GM18861 (cell line): ENCODE data around the gene DEFB112.

Experiments
- ATAC-seq: cut with Tn5 transposase; IDR thresholded peaks from one replicate; pipeline ENCODE4 v1.9.1; 2021; ENCODE audit not compliant: unreplicated experiment

Gene DEFB112, protein sequence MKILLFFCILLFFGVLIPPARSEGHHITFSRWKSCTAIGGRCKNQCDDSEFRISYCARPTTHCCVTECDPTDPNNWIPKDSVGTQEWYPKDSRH

DNA sequence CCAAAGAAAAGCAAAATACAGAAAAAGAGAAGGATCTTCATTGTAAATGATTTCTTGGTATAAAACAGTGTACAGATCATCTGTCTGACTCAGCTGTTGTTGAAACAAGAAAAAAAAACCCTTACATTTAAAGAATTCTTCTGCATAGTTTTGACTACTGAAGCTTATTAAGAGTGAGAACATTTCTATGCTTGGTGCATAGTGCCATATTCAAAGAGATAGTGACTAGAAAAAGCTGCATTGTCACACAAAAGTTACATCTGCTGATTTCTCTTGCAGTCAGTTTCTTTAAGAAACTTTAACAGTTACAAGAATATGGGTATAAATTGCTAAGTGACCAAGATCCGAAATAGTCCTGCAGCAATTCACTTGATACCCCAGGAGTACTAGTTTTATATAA lies at the start of gene DEFB112:
Gene DEFB112 (minus strand): TSS at position 101 of the 400 bp plus-strand sequence. CDS start 60 bp downstream, at position 41.
- ATAC-seq: no peak

DNA sequence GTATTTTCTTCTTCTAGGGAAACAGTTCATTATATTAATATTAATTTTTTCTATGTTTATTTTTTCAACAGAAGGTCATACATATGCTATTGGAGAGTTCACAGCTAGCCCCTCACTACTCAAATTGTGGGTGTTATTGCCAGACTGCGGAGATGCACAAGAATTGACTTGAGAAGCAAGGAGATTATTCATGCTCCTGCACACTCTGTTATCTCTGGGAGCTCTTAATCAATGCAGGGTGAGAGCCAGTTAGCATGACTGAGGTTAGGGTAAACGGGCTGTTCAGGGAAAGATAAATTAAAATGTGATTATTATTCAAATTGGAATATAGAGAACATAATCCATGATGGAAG lies 48.9 kb upstream of the DEFB112 start:
- ATAC-seq: no peak

DNA sequence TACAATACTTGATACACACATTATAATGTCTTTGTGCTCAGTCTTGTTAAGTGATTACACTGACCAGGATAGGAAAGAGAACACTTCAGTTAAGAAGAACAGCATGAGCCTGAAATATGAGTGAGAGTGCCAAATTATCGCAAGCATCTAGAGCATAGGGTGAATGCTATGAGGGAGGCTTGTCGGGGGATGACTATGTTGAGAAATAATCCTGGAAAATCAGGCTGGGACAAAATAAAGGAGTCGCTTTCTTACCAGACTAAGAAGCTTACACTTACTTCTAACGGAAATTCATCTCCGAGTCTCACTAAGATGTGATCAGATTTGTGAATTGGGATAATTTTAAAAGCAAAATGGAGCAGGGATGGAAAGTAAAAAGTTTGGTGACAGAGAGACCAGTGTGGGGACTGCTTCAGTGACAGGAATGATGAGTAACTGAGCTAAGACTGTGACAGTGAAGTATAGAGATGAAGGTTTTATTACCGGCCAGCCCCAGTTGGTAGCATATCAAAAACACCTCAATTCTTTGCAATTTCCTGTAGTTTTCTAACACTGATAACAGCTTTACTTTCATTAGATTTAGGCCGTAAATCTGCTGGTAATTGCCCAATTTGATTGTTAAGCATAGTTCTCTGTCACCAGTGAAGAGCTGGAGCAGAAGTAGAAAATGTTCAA lies 48.4 kb upstream of the DEFB112 start:
- ATAC-seq: no peak

DNA sequence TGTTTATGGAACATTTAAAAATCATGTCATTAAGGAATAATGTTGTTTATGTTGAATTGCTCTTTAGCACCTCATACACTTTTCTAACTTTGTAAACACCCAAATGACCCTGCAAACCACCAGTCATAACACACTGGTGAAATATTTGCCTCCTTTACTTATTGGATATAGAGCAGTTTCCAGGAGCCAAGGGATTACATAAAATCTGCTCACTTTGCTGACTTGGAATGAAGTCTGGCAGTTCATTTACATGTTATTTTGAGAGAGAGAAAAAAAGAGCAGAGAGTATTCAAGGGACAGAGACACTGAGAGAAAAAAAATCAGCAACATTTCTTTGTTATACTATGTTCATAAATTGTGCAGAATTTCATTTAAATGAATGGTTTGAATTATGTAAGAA lies 46.6 kb upstream of the DEFB112 start:
- no peak for ATAC-seq

DNA sequence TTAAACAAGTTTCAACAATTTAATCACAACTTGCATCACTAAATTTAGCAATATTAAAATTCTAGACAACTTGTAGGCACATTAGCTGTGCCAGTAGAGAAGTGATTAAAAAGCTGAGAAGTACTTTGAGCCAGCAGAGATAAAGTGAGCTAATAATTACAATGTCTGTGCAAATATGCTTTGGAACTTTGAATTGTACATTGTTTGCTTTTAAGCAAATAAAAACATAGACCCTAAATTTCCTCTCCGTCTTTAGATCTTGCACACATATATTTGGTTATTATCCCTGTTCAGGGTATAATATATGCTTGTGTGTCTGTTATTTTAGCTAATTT lies 44.2 kb upstream of the DEFB112 start:
- ATAC-seq: no peak

DNA sequence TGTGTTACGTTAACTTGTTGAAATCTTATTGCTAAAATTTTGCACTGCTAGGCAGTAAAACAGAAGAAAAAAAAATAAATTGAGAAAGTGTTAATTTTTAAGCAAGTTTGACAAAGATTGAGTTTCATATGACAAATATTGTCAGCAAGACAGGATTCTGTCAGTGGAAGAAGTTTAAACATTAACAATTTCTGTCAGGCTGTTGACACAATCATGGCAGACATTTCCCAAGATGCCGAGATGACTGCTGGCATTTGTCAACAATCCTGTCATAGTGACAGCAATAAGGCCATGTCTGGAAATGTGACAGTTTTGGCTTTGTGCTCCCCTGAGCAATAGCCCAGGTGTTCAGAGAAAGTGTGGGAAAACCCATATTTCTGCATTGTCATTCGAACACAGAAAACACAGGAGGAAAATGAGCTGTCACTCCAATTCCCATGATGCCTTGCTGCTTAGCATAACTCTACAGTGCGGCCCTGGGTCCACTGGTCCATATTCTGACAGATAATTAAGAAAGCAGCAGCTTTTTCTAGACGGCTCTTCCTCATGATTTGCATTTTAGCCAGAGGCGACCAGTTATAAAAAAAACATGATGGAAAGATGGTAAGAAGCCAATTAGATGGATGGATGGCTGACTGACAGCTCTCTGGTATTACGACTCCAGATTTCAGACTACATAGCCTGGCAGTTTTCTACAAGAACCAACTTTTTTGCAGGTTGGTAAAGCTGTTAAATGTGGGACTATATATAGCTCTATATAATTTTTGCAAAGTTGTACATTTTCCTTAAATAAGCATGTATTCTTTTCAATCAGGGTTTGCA lies 43.6 kb upstream of the DEFB112 start:
- no peak for ATAC-seq

DNA sequence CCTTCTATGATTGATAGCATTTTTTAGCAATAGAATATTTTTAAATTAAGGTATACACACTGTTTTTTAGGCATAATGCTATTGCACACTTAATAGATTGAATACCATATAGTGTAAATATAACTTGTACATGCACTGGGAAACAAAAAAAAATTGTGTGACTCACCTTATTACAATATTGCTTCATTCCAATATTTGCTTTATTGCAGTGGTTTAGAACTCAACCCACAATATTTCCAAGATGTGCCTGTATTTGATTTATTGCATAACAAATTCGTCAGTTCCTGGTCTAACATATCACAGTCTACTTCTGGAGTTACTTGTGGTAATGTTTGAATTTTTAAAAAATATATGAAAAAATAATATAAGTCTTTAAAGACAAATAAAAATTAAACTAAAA lies 41.9 kb upstream of the DEFB112 start:
- ATAC-seq: no peak

DNA sequence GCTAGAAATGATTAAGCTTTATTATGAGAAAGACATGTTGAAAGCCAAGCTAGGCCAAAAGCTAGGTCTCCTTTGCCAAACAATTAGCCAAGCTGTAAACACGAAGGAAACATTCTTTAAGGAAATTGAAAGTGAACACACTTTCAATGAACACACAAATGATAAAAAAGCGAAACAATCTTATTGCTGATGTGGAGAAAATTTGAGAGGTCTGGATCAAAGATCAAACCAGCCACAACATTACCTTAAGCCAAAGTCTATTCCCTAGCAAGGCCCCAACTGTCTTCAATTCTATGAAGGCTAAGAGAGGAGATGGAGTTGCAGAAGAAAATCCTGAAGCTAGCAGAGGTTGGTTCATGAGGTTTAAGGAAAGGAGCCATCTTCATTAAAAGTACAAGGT lies 40.2 kb upstream of the DEFB112 start:
- no peak for ATAC-seq

DNA sequence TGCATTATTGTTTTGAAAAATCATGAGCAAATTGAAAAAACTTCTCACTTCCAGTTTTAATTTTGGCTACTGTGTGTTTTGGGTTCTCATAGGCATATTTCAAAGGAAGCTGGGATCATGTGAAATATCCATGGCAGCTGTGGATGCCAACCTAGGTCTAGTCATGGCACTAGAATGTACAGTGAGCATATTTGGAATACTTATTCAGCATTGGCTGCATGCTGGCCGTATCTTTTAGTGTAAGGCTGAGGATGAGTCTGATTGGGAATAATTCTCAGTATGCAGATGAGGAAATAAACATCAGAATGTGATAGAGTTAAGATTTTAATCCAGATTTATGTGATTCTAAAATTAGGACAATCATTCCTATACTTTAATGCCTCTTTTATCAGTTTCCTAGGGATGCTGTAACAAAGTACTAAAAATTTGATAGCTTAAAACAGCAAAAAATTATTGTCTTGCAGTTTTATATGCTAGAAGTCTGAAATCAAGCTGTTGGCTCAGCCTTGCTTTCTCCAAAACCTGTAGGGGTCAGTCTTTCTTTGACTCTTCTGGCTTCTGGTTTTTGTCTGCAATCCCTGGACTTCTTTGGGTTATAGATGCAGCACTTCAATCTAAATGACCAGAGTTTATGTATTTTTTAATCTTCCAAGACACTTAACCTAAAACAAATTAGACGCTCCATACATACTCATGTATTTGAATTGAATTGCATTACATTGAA lies 37.7 kb upstream of the DEFB112 start:
- ATAC-seq: no peak

DNA sequence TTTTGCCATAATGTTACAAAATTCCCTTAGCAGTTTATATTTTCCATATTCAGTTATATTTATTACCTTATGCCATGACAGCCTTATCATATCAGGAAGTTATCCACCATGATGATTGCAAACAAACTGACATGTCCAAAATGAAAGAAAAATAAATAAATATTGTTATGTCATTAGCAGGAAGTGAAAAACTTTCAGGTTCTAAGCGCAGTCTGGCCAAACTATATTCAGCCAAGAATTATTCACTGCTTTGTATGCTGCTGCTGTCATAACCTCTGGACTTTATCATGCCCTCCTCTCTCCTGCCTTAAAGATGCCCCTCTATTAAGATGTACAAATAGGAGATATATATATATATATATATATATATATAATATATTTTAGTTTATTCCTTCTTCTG lies 27.7 kb upstream of the DEFB112 start:
- no peak for ATAC-seq

DNA sequence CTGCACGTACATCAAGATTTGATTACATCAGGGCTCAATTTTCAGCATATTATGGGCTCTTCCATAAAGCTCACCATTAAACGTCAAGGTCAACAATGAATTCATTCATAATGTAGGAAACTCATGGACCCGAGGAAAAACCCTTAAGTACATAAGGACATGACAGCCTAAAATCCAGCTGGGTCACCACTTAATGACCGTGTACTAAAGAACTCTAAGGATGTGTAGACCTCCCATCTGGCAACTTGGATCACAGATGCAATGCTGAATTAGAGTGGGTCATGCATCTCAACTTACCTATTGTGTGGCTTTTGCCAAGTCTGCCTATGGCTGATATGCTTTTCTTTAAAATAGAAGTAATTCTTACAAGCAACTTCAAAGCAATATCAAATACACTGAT lies 26.7 kb upstream of the DEFB112 start:
- ATAC-seq: no peak

DNA sequence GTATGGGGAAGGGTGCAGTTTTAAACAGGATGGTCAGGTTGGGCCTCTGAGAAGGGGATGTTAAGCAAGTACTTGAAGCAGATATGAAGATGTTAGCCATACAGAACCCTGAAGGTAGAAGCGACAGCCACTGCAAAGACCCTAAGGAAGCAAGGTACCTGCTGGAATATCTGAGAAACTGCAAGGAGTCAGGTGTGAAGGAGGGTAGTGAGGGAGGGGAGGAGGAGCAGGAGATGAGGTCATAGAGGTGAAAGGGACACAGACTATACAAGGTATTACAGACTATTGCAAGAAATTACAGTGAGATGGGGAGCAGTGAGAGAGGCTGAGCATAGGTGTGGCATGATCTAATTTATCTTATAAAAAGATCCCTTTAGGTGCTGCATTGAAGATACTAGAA lies 22.2 kb upstream of the DEFB112 start:
- no peak for ATAC-seq

DNA sequence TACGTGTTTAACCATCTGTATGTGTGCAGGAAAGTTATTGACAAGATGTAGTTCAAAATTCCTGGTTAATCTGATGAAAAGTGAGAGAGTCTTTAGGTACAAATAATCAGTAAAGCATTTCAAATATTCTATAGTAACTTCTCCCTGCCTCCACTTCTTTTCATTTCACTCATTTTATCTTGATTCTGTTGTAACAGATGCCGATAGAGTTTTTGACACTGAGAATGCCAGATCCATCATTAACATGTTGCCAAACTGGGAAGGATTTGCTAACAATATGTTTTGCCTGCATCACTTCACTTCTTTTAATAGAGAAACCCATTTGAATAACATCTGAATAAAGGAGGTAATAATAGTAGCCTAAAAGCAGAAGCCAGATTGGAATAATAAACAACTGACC lies 20.4 kb upstream of the DEFB112 start:
- ATAC-seq: no peak

DNA sequence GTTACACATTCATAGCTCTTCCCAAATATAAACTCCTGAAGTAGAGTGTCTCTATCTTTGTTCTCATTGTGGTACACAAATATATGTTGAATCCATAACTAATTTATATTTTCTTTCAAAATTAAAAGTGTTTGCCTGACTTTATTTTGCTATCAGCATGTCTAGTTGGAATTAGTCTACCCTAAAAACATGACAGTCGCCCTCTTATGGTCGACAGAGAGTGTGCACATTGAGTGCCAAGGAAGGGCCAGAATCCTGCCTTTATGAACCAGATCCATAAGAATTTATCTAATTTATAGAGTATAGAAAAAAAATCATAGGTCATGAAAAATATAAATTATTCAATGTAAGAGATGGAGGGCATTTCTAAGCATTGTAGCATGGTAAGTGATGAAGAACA lies 12.3 kb upstream of the DEFB112 start:
- ATAC-seq: no peak

DNA sequence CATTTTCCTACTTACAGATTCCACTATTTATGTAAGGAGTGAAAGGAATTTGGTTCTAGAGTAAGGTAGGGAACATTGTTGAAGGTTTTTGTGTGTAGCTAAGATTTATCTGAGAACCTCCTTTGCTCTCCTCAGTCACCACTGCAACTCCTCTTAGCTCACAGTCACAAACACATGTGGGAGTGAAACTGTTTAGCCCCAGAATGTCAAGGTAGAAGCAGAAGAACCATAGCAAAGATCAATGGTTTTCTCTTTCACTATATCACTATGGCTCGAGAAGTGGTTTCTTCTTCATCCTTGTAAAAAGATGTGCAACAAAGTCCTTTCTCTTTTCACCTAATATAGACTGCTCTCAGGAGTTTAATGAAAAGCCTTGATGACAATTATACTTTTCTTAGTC lies 6.5 kb upstream of the DEFB112 start:
- no peak for ATAC-seq

DNA sequence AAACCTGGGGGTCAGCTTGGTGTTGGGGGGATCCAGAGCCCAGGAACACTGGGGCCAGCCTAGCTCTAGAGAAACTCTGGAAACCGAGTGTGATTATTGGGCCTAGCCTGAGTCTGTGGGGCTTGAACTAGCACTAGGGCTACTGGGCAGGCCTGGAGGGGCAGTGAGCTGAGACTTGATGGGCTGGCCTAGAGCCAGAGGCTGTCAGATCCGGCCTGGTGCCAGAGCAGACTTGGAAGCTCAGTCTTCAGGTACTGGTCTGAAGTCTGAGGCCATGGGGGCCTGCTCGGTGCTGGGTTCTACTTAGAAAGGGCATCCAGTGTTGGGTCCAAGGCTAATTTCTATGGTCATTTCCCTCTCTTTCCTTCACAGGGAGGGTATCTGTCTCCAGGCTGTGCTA lies 2.7 kb downstream of the DEFB112 start:
- no peak for ATAC-seq

DNA sequence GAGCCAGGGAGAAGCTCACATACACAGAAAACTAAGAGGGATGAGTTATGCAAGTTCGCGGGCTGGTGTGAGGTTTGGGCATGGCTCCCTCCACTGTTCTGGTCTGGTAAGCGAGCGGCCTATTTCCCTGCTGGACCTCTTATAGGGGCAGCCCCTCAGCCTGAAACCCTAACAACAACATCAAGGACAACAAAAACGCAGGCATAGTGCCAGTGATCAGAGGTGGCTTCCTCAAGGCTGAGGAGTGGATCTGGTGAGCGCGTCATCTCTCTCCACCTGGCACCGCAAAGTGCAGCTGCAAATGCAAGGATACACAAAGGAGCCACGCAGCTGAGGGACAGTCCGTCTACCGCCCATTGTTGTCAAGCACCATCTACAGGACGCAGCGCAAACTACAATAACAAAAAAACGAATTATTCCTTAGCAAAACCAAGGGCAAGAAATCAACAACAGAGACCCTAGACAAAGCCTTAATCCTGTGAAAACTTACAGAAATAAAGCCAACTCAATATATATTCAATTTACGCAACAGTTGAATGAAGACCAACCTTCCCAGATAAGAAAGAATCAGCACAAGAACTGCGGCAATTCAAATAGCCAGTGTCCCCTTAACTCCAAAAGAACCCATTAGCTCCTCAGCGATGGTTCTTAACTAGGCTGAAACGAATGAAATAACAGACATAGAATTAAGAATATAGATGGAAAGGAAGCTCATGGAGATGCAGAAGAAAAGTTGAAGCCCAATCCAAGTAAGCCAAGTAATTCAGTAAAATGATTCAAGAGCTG lies 18.8 kb downstream of the DEFB112 start:
- no peak for ATAC-seq

DNA sequence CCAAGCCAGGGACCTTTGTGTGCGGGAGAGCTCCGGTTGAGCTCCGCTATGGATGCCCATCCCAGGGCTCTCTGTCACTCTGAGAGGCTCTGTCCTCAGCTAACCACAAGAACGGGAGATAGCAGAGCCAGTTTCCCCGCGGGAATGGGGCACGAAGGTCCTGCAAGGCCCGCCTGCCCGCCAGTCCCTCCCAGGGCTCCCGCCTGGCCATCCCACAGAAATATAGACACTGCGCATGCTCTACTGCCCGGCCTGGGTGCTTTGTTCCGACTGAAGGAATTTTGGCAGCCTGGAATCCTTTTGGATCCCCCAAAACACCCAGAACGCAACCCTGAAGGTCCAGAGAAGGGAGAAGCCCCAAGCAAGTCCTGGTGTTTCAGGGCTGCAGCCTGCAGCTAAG lies 19.4 kb downstream of the DEFB112 start:
- no peak for ATAC-seq

DNA sequence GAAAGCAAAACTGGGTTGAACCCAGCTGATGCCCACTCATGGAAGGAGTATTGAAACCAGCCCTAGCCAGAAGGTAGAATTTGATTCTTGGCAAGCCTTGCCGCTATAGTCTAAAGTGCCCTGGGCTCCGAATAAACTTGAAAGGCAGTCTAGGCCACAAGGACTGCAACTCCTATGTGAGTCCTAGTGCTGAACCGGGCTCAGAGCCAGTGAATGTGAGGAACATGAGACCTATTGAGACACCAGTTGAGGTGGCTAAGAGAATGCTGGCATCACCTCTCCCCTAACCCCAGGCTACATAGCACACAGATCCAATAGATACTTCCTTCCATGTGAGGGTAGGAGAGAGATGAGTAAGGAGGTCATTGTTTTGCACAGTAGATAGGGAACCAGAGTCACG lies 24.5 kb downstream of the DEFB112 start:
- ATAC-seq: no peak

DNA sequence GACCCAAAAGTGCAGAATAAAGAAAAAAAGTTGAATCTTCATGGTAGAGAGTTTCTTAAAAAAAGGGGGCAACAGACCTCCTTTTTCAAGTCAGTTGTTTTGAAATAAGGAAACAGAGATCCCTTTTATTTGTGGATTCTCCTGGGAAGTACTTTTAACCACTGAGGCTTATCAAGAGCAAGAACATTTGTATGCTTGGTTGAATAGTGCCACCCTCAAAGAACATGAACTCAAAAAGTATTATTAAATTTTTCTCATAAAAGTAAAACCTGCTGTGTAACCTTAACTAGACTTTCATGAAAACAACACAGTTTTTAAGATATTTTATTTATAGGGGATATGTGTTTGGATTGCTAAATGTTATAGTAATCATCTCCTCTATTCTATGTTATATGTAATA lies 27.8 kb downstream of the DEFB112 start, which contains the start of gene DEFB110:
Gene DEFB110 (minus strand): TSS at position 101 of the 400 bp plus-strand sequence. CDS start 59 bp downstream, at position 42.
- ATAC-seq: no peak

DNA sequence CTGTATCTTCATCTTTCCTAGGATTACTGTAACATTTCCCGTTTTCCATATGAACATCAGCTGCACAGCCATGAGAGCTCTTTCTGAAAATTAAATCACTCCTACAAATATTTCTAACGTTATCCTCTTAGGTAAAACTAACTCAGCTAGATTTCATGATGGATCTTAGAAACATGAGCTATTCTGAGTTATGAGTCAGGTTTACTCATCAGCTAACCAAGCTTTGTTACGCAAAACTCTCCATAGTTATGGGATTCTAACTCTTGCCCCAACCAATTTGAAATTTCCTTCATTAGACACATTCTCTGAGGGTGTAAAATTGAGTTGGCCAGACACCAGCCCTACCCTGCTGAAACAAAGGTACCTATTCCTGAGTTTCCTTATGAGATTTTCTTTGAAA lies 41.9 kb downstream of the DEFB112 start:
- no peak for ATAC-seq
